Measurements from ENCODE around the gene SRSF9. TPM values are rescaled to one million over a fixed set of nuclear protein-coding genes. Genes with fewer than 3 reads are reported as not detected.

Gene SRSF9
- total RNA-seq, 1 experiment from 2014 or later, result 267 TPM

GRCh38 chr12:120483621-120484020 lies 14.1 kb upstream of the SRSF9 start:
- no peak for DNase-seq (ENCODE audit: low read depth)

- DNase-seq (ENCODE audit: low read depth), result no peak
Measured at GRCh38 chr12:120481022-120481767, 11.6 kb upstream of the SRSF9 start.

- no peak for DNase-seq (ENCODE audit: low read depth)
Measured at GRCh38 chr12:120480211-120480610, 10.7 kb upstream of the SRSF9 start.

GRCh38 chr12:120479458-120479857 lies 9.9 kb upstream of the SRSF9 start:
- no peak for DNase-seq (ENCODE audit: low read depth)

GRCh38 chr12:120475643-120476042 lies 6.1 kb upstream of the SRSF9 start:
- no peak for DNase-seq (ENCODE audit: low read depth)

GRCh38 chr12:120474616-120474960 lies 5.0 kb upstream of the SRSF9 start:
- DNase-seq (ENCODE audit: low read depth), result peak; percentile 89

GRCh38 chr12:120473807-120474615 lies 4.5 kb upstream of the SRSF9 start:
- DNase-seq (ENCODE audit: low read depth), result no peak

- DNase-seq (ENCODE audit: low read depth), result no peak
Measured at GRCh38 chr12:120472521-120472920, 3.0 kb upstream of the SRSF9 start.

GRCh38 chr12:120470150-120470784 lies 719 bp upstream of the SRSF9 start:
- no peak for DNase-seq (ENCODE audit: low read depth)

- DNase-seq (ENCODE audit: low read depth), result peak; percentile 20
Measured at GRCh38 chr12:120468821-120469449, 613 bp downstream of the SRSF9 start.

GRCh38 chr12:120468325-120468820 lies 1.2 kb downstream of the SRSF9 start:
- peak; percentile 25 for DNase-seq (ENCODE audit: low read depth)

GRCh38 chr12:120467439-120467838 lies 2.1 kb downstream of the SRSF9 start:
- DNase-seq (ENCODE audit: low read depth), result no peak

- peak; percentile 38 for DNase-seq (ENCODE audit: low read depth)
Measured at GRCh38 chr12:120466560-120467315, 2.8 kb downstream of the SRSF9 start.

- no peak for DNase-seq (ENCODE audit: low read depth)
Measured at GRCh38 chr12:120465756-120466155, 3.8 kb downstream of the SRSF9 start.

- DNase-seq (ENCODE audit: low read depth), result no peak
Measured at GRCh38 chr12:120463712-120464111, 5.8 kb downstream of the SRSF9 start.

GRCh38 chr12:120462099-120462640 lies 7.4 kb downstream of the SRSF9 start:
- no peak for DNase-seq (ENCODE audit: low read depth)

- no peak for DNase-seq (ENCODE audit: low read depth)
Measured at GRCh38 chr12:120460157-120460556, 9.4 kb downstream of the SRSF9 start.

- DNase-seq (ENCODE audit: low read depth), result no peak
Measured at GRCh38 chr12:120457133-120457532, 12.4 kb downstream of the SRSF9 start.

GRCh38 chr12:120455302-120455701 lies 14.2 kb downstream of the SRSF9 start:
- no peak for DNase-seq (ENCODE audit: low read depth)

GRCh38 chr12:120453977-120454376 lies 15.6 kb downstream of the SRSF9 start:
- DNase-seq (ENCODE audit: low read depth), result no peak

All from Daoy (cell line).